Measurements from ENCODE around the gene EFHC1. TPM values are rescaled to one million over a fixed set of nuclear protein-coding genes. Genes with fewer than 3 reads are reported as not detected.
A peak's percentile ranks its signal among the peaks of the same experiment; 100 is the strongest.

EFHC1 gene
- total and polyA plus RNA-seq, 3 donors from 2014 or later: 41.8 to 133 (median 62.9) TPM

DNA sequence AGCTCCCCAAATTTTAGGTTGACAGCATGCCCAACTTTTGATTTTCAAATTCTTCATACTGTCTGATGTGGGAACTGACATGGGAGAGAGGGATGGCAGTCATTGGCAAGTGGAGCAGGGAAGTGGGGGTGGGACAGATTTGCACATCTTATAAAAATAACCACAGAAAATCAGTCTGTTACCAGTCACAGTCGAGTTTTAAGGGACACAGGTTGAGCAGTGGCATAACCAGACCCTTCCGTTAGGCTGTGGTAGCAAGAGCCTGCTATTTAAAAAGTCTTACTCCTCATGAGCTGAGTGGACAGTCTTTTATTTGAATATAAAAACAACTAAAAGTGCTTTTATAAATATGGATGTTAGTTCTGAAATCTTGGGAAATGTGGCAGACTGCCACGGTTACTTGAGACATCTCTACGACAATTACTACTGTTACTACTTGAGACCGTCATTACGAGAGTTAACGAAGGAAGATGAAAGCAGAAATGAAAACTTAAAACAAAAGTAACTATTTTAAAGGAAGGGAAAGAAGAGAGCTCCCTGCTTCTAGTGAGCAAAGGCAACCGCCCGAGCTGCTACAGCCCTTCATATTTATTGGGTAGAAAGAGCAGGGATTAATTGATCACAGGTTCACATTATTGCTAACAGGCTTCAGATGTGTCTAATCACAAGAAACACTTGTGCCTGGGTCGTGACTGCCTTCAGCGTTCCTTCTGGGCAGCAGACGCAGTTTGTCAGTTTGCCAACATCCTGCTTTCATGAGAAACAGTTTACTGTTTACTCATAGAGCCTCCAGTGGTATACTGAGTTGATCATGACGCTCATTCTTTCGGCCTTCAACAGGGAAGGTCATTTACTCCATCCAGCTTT is 71.3 kb downstream of the EFHC1 start:
- WGBS, 2 donors: 52 to 60% methylated on average over 14 of the region's 14 CpGs
- Histone ChIP-seq H3K9me3 (no peaks in the 10 kb centered on the region), H3K4me1 (no peaks in the 10 kb centered on the region), H3K4me3 (no peak overlapping the region), H3K27ac (peak overlapping the region; percentile 9 to 59), H3K36me3 (ENCODE audit: low read depth, missing control alignments) (no peaks in the 10 kb centered on the region), H3K27me3 (no peaks in the 10 kb centered on the region)
- intact Hi-C loops (cut with DNase I; ENCODE audit: low total_unique reads): no loop called here
- DNase-seq: no peak
- TF ChIP-seq, protein P1, sequence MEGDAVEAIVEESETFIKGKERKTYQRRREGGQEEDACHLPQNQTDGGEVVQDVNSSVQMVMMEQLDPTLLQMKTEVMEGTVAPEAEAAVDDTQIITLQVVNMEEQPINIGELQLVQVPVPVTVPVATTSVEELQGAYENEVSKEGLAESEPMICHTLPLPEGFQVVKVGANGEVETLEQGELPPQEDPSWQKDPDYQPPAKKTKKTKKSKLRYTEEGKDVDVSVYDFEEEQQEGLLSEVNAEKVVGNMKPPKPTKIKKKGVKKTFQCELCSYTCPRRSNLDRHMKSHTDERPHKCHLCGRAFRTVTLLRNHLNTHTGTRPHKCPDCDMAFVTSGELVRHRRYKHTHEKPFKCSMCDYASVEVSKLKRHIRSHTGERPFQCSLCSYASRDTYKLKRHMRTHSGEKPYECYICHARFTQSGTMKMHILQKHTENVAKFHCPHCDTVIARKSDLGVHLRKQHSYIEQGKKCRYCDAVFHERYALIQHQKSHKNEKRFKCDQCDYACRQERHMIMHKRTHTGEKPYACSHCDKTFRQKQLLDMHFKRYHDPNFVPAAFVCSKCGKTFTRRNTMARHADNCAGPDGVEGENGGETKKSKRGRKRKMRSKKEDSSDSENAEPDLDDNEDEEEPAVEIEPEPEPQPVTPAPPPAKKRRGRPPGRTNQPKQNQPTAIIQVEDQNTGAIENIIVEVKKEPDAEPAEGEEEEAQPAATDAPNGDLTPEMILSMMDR (IDR thresholded peaks at IDR 0.05): no peak
- TF ChIP-seq POLR2A (IDR thresholded peaks at IDR 0.05): no peak

DNA sequence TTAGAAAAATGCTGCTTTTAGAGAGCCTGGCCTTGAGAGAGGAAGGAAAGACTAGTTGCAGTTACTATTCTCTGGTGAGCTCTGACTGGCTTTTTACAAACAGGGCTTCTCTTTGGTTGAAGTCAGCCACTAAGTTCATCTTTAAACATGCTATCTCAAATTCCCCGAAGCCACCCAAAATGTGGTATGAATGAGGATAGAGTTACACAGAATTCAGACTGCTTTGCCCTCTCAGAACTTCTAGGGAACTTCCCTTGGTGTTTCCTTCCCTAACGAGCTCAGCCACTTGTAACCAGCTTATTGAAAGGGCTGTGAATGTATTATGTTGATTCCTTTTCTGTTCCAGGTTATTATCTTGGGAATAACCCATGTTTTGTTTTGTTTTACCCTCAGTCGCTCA is 73.5 kb downstream of the EFHC1 start:
- H3K4me1 ChIP-seq: no peaks in the 10 kb centered on the region
- no peaks in the 10 kb centered on the region for H3K36me3 ChIP-seq (ENCODE audit: low read depth, missing control alignments)
- no peak overlapping the region for H3K4me3 ChIP-seq
- no peak for TF ChIP-seq POLR2A (IDR thresholded peaks at IDR 0.05)
- TF ChIP-seq, protein P1 (IDR thresholded peaks at IDR 0.05): no peak
- 38 to 49% methylated on average over 3 of the region's 3 CpGs for WGBS, 2 donors
- intact Hi-C loops (cut with DNase I; ENCODE audit: low total_unique reads): no loop called here
- H3K27ac ChIP-seq: no peak overlapping the region
- H3K27me3 ChIP-seq: no peaks in the 10 kb centered on the region
- H3K9me3 ChIP-seq: no peaks in the 10 kb centered on the region
- DNase-seq: no peak

DNA sequence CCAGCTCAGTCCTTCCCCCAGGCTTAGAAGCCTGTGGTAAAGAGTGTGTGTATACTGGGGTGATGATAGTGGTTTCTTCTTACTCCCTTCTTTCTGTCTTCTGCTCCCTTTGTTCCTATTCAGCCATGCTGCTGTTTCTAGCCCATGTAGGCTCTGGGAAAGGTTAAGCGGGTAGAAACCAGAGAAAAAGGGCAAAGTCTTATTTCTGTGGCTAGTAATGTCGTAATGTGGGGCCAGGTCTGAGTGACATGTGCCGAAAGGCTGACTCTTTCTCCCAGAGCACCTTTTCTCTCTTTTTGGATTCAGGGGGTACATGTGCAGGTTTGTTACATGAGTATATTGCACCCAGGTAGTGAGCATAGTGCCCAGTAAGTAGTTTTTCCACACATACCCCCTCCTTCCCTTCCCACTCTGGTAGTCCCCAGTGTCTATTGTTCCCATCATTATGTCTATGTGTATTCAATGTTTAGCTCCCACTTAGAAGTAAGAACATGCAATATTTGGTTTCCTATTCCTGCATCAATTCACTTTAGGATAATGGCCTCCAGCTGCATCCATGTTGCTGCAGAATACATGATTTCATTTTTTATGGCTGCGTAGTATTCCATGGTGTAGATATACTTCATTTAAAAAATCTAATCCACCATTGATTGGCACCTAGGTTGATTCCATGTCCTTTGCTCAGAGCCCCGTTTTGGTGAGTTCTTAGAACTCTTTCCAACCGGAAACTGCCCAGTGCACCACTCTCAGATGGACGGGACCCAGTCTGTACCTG is 74.3 kb downstream of the EFHC1 start:
- TF ChIP-seq POLR2A (IDR thresholded peaks at IDR 0.05): no peak
- TF ChIP-seq, protein P1 (IDR thresholded peaks at IDR 0.05): no peak
- no peak for DNase-seq
- Histone ChIP-seq H3K4me1 (no peaks in the 10 kb centered on the region), H3K4me3 (no peak overlapping the region), H3K27me3 (no peaks in the 10 kb centered on the region), H3K36me3 (ENCODE audit: low read depth, missing control alignments) (no peaks in the 10 kb centered on the region), H3K9me3 (no peaks in the 10 kb centered on the region), H3K27ac (no peak overlapping the region)
- intact Hi-C loops (cut with DNase I; ENCODE audit: low total_unique reads): no loop called here
- WGBS, 2 donors: 93 to 99% methylated on average over 7 of the region's 7 CpGs

DNA sequence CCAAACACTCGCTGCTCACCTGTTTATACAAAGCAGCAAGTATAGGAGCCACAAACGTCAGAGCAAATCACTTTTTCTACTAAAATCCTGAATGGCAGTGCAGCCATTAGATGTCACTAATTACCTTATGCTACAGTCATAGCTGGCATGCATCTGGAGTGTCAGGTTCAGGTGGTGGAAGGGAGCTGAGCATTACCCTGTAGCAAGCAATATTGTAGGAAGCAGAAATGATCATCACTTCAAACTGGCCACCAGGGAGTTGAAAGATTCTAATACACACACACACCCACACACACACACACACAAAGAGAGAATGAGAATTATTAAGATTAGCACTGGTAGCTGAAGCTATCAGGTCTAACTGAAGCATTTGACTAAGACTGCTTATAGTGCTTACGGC is 75.8 kb downstream of the EFHC1 start:
- intact Hi-C loops (cut with DNase I; ENCODE audit: low total_unique reads): no loop called here
- Histone ChIP-seq H3K27ac (no peak overlapping the region), H3K4me1 (no peaks in the 10 kb centered on the region), H3K36me3 (ENCODE audit: low read depth, missing control alignments) (no peaks in the 10 kb centered on the region), H3K4me3 (no peak overlapping the region), H3K27me3 (no peaks in the 10 kb centered on the region), H3K9me3 (no peaks in the 10 kb centered on the region)
- TF ChIP-seq POLR2A (IDR thresholded peaks at IDR 0.05): no peak
- TF ChIP-seq, protein P1 (IDR thresholded peaks at IDR 0.05): no peak
- WGBS, 2 donors: 67 to 75% methylated on average over 3 of the region's 3 CpGs
- no peak for DNase-seq
